ENCODE measurements around the gene GPAM.
"Not testable (repeated sequence)": the region's sequence is repeated elsewhere in the genome, so short reads cannot be mapped to it uniquely, and the experiment has no call there.

The GPAM gene

GRCh38 chr10:112216151-112216550 lies 32.6 kb upstream of the GPAM start:
- DNase-seq (ENCODE audit: low spot score): no peak

GRCh38 chr10:112215342-112215774 lies 31.8 kb upstream of the GPAM start:
- no peak for DNase-seq (ENCODE audit: low spot score)

GRCh38 chr10:112214298-112214926 lies 30.8 kb upstream of the GPAM start:
- DNase-seq (ENCODE audit: low spot score): no peak

GRCh38 chr10:112213836-112214235 lies 30.3 kb upstream of the GPAM start:
- no peak for DNase-seq (ENCODE audit: low spot score)

GRCh38 chr10:112213098-112213823 lies 29.7 kb upstream of the GPAM start:
- DNase-seq (ENCODE audit: low spot score): no peak

GRCh38 chr10:112210666-112211065 lies 27.1 kb upstream of the GPAM start:
- no peak for DNase-seq (ENCODE audit: low spot score)

- peak; percentile 34 for DNase-seq (ENCODE audit: low spot score)
Measured at GRCh38 chr10:112209684-112210131, 26.1 kb upstream of the GPAM start.

GRCh38 chr10:112208997-112209396 lies 25.4 kb upstream of the GPAM start:
- no peak for DNase-seq (ENCODE audit: low spot score)

GRCh38 chr10:112208292-112208691 lies 24.7 kb upstream of the GPAM start:
- no peak for DNase-seq (ENCODE audit: low spot score)

- DNase-seq (ENCODE audit: low spot score): no peak
Measured at GRCh38 chr10:112203328-112204076, 19.9 kb upstream of the GPAM start.

- no peak for DNase-seq (ENCODE audit: low spot score)
Measured at GRCh38 chr10:112202561-112203241, 19.1 kb upstream of the GPAM start.

- no peak for DNase-seq (ENCODE audit: low spot score)
Measured at GRCh38 chr10:112202076-112202475, 18.5 kb upstream of the GPAM start.

GRCh38 chr10:112201334-112201733 lies 17.8 kb upstream of the GPAM start:
- no peak for DNase-seq (ENCODE audit: low spot score)

- not testable (repeated sequence) for DNase-seq (ENCODE audit: low spot score)
Measured at GRCh38 chr10:112200259-112200658, 16.7 kb upstream of the GPAM start.

GRCh38 chr10:112197662-112198061 lies 14.1 kb upstream of the GPAM start:
- DNase-seq (ENCODE audit: low spot score): not testable (repeated sequence)

GRCh38 chr10:112195224-112195623 lies 11.7 kb upstream of the GPAM start:
- DNase-seq (ENCODE audit: low spot score): no peak

- DNase-seq (ENCODE audit: low spot score): no peak
Measured at GRCh38 chr10:112191791-112192190, 8.2 kb upstream of the GPAM start.

- no peak for DNase-seq (ENCODE audit: low spot score)
Measured at GRCh38 chr10:112191041-112191590, 7.6 kb upstream of the GPAM start.

- peak; percentile 52 for DNase-seq (ENCODE audit: low spot score)
Measured at GRCh38 chr10:112189465-112189864, 5.9 kb upstream of the GPAM start.

GRCh38 chr10:112187527-112187926 lies 4.0 kb upstream of the GPAM start:
- no peak for DNase-seq (ENCODE audit: low spot score)

GRCh38 chr10:112185959-112186358 lies 2.4 kb upstream of the GPAM start:
- no peak for DNase-seq (ENCODE audit: low spot score)

- no peak for DNase-seq (ENCODE audit: low spot score)
Measured at GRCh38 chr10:112184379-112184778, 814 bp upstream of the GPAM start.

Data from putamen (tissue), 1 donor.